ENCODE measurements around the gene KLK11.

- no peak for TF ChIP-seq POLR2A (IDR thresholded peaks at IDR 0.05)
- no peak for TF ChIP-seq CTCF (IDR thresholded peaks at IDR 0.05)
- no peak for TF ChIP-seq EP300 (IDR thresholded peaks at IDR 0.05)
Observed at GRCh38 chr19:51029718-51030117, 3.3 kb upstream of the KLK11 start.

Data from upper lobe of left lung (tissue), 4 donors.